Natural killer cell (primary cell): ENCODE data around the gene MAN1A1. TPM values are rescaled to one million over a fixed set of nuclear protein-coding genes. Genes with fewer than 3 reads are reported as not detected.
A peak's percentile ranks its signal among the peaks of the same experiment; 100 is the strongest.

ENCODE experiments used
- ATAC-seq, 3 donors: fragments of 150-1000 bp in 2 of 3; fragments of 200-7000 bp in 1 of 3; cut with Tn5 transposase; 1 replicate in 1 of 3; 2 replicates in 2 of 3; pipeline ENCODE4 v1.10.0; 2021; ENCODE audit warnings: mild to moderate bottlenecking in 2 of 3, moderate library complexity in 2 of 3
- DNase-seq, 2 donors: peaks; one replicate each; pipeline versions ENCODE4 v3.0.0 to v3.0.0-alpha.2; 2013 to 2021; ENCODE audit warnings: mixed read lengths in 1 of 2
- H3K27ac ChIP-seq: one replicate; pipeline ENCODE4 v1.5.1; 2013; ENCODE audit warnings: mild to moderate bottlenecking, low read length
- H3K27me3 ChIP-seq: one replicate; pipeline ENCODE4 v1.6.1; 2013; ENCODE audit warnings: low read length; ENCODE audit not compliant: control insufficient read depth, insufficient read depth
- H3K36me3 ChIP-seq: one replicate; pipeline ENCODE4 v1.6.1; 2013; ENCODE audit warnings: low read length; ENCODE audit not compliant: control insufficient read depth, insufficient read depth
- H3K4me1 ChIP-seq: one replicate; pipeline ENCODE4 v1.6.1; 2013; ENCODE audit warnings: low read length; ENCODE audit not compliant: control insufficient read depth, insufficient read depth
- H3K4me3 ChIP-seq: one replicate; pipeline ENCODE4 v1.5.1; 2013; ENCODE audit warnings: low read length
- H3K9me3 ChIP-seq: one replicate; pipeline ENCODE4 v1.6.1; 2013; ENCODE audit warnings: low read length; ENCODE audit not compliant: control insufficient read depth, insufficient read depth
- H3K27ac Mint-ChIP-seq, 2 donors: one replicate each; pipeline ENCODE4 v1.8.0; 2022; ENCODE audit warnings: mild to moderate bottlenecking in 2 of 2, mixed read lengths in 2 of 2, moderate library complexity in 1 of 2
- H3K27me3 Mint-ChIP-seq, 2 donors: one replicate each; pipeline ENCODE4 v1.8.0; 2022; ENCODE audit warnings: low read depth in 2 of 2, mixed read lengths in 2 of 2
- H3K36me3 Mint-ChIP-seq: one replicate; pipeline ENCODE4 v1.8.0; 2022; ENCODE audit warnings: mixed read lengths
- H3K4me1 Mint-ChIP-seq, 2 donors: one replicate each; pipeline ENCODE4 v1.8.0; 2022; ENCODE audit warnings: mixed read lengths in 2 of 2
- H3K4me3 Mint-ChIP-seq: one replicate; pipeline ENCODE4 v1.8.0; 2022; ENCODE audit warnings: mild to moderate bottlenecking, moderate library complexity, mixed read lengths
- H3K9me3 Mint-ChIP-seq, 2 donors: one replicate each; pipeline ENCODE4 v1.8.0; 2022; ENCODE audit warnings: mixed read lengths in 2 of 2
- WGBS: methylation state at CpG from one replicate; pipeline ENCODE4 v1.1.7; 2013; ENCODE audit warnings: missing lambda C conversion rate; ENCODE audit not compliant: insufficient coverage; 5-methylcytosine and 5-hydroxymethylcytosine counted together
- intact Hi-C: fragments of 100-400 bp; cut with micrococcal nuclease; formaldehyde crosslinking; loops from one replicate; pipeline ENCODE4 v1.14.2; 2022
- total RNA-seq, 4 donors: library from RNA; stranded (reverse); fragments of 120-200 nt in 1 of 4; gene quantifications; one replicate each; pipeline versions ENCODE4 v1.2.3 to v1.2.4, GENCODE V29; 2013 to 2022
- TF ChIP-seq, protein P1 (sequence below): fragments of 200-600 bp; IDR thresholded peaks from one replicate; pipeline ENCODE4 v1.8.0; 2022; ENCODE audit warnings: antibody characterized with exemption

Gene MAN1A1
- total RNA-seq, 3 donors from 2014 or later (not counting 1 experiment from before 2014, with no cell fraction given) = 45.6 to 54.6 (median 53.6) TPM

DNA sequence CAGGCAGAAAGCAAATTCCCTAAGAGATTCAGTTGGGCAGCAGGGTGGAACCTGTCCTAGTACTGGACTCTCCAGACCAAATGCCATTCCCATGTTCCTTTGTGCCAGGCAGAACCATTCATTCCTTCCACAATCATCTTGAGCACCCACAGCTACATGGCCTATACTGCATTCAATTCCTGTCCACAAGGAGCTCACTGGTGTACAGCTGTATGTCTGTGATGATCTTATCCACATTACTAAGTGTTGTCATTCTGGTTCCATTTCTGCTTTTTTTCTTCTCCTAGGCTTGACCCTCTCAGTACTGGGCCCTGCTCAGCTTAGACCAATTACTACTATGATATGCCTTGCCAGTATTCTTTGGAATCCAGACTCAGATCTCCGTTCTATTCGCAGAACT, 27.5 kb downstream of the MAN1A1 start:
- DNase-seq (no peak), ATAC-seq (no peak)
- no peaks in the 10 kb centered on the region for H3K36me3 Mint-ChIP-seq
- H3K4me1 Mint-ChIP-seq = peaks cover 46 to 54% of the 10 kb centered on the region in 2 donors
- H3K27ac ChIP-seq = peak overlapping the region; percentile 27
- H3K4me3 Mint-ChIP-seq = peak overlapping the region; percentile 65
- H3K9me3 ChIP-seq = no peaks in the 10 kb centered on the region
- TF ChIP-seq, protein P1, sequence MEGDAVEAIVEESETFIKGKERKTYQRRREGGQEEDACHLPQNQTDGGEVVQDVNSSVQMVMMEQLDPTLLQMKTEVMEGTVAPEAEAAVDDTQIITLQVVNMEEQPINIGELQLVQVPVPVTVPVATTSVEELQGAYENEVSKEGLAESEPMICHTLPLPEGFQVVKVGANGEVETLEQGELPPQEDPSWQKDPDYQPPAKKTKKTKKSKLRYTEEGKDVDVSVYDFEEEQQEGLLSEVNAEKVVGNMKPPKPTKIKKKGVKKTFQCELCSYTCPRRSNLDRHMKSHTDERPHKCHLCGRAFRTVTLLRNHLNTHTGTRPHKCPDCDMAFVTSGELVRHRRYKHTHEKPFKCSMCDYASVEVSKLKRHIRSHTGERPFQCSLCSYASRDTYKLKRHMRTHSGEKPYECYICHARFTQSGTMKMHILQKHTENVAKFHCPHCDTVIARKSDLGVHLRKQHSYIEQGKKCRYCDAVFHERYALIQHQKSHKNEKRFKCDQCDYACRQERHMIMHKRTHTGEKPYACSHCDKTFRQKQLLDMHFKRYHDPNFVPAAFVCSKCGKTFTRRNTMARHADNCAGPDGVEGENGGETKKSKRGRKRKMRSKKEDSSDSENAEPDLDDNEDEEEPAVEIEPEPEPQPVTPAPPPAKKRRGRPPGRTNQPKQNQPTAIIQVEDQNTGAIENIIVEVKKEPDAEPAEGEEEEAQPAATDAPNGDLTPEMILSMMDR = no peak
- H3K27me3 ChIP-seq = no peaks in the 10 kb centered on the region
- peak overlapping the region; percentile 84 to 85 for H3K27ac Mint-ChIP-seq
- intact Hi-C loops = loop anchor here (1.0 kb wide), 1 partner anchor 8 kb away; no protein-coding TSS in a partner anchor
- peaks cover 19% of the 10 kb centered on the region for H3K4me1 ChIP-seq
- H3K27me3 Mint-ChIP-seq = no peaks in the 10 kb centered on the region
- H3K4me3 ChIP-seq = no peak overlapping the region
- WGBS = 100% methylated on average over 2 of the region's 2 CpGs
- no peaks in the 10 kb centered on the region for H3K36me3 ChIP-seq
- H3K9me3 Mint-ChIP-seq = no peaks in the 10 kb centered on the region

DNA sequence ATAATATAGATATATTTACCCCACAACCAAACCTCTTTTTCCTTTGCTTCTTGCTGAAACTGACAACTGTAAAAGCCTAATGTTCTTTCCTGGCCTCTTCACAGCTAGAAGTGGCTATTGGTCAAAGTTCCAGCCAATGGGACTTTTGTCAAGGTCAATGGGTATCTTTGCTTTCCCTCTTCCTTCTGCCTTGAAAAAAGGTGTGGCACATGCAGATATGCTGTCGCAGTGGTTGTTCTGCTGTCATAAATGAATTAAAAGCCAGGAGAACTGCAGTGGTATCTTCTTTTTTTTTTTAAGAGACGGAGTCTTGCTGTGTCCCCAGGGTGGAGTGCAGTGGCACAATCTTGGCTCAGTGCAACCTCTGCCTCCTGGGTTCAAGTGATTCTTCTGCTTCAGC, 29.9 kb downstream of the MAN1A1 start:
- Histone ChIP-seq H3K4me1 (peaks cover 26% of the 10 kb centered on the region), H3K27me3 (no peaks in the 10 kb centered on the region), H3K4me3 (no peak overlapping the region), H3K36me3 (no peaks in the 10 kb centered on the region), H3K27ac (no peak overlapping the region), H3K9me3 (no peaks in the 10 kb centered on the region)
- Mint-ChIP-seq H3K27me3 (no peaks in the 10 kb centered on the region), H3K4me1 (peaks cover 49 to 53% of the 10 kb centered on the region in 2 donors), H3K27ac (no peak overlapping the region), H3K9me3 (no peaks in the 10 kb centered on the region), H3K36me3 (no peaks in the 10 kb centered on the region), H3K4me3 (no peak overlapping the region)
- intact Hi-C loops = loop anchor here (10.0 kb wide), 1 partner anchor 1705 kb away; no protein-coding TSS in a partner anchor
- TF ChIP-seq, protein P1 = no peak
- WGBS = 100% methylated on average over 2 of the region's 2 CpGs
- DNase-seq (no peak), ATAC-seq (no peak)

DNA sequence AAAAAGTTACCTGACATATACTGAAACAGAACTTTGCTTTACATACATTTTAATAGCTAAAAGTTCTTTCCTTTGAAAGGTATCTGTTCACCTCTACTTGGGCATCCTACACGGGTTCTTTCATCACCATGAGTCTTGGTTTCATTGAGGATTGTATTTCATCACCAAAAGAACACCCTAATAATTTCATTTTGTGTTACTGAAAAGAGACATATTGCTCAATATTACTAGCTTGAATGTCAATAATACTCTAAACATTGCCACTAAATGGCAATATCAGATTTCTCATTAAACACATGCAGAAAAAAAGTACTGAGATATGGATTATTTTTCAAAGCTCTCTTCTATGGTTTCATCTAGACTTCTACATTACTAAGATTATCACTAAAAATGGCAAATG, 30.8 kb downstream of the MAN1A1 start:
- no peak overlapping the region for H3K27ac ChIP-seq
- H3K4me3 Mint-ChIP-seq = no peak overlapping the region
- H3K9me3 Mint-ChIP-seq = no peaks in the 10 kb centered on the region
- WGBS = no CpG with 5 or more reads among the region's 1 CpG
- H3K36me3 ChIP-seq = no peaks in the 10 kb centered on the region
- no peaks in the 10 kb centered on the region for H3K27me3 Mint-ChIP-seq
- TF ChIP-seq, protein P1 = no peak
- intact Hi-C loops = loop anchor here (10.0 kb wide), 1 partner anchor 1704 kb away; no protein-coding TSS in a partner anchor
- ATAC-seq = no peak
- no peaks in the 10 kb centered on the region for H3K36me3 Mint-ChIP-seq
- no peaks in the 10 kb centered on the region for H3K27me3 ChIP-seq
- DNase-seq = no peak
- no peaks in the 10 kb centered on the region for H3K9me3 ChIP-seq
- H3K4me1 ChIP-seq = peaks cover 36% of the 10 kb centered on the region
- peak overlapping the region in 1 of 2 donors; percentile 38 for H3K27ac Mint-ChIP-seq
- peaks cover 57 to 60% of the 10 kb centered on the region in 2 donors for H3K4me1 Mint-ChIP-seq
- no peak overlapping the region for H3K4me3 ChIP-seq

DNA sequence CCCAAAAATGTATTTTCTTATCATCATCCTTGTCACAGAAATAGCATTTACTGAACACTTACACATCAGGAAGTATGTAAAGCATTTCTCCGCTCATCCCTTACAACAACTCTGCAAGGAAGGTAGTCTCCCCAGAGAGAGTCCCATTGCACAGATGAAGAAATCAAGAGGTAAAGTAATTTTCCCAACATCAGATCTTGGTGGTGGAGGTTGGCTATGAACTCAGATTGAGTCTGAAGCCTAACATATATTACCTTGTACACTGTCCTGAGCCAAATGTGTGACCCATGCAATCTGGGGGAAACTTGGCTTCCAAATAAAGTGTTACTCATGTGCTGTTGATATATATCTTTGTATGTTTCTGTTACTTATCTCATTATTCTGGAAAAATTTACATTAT, 31.4 kb downstream of the MAN1A1 start:
- no peaks in the 10 kb centered on the region for H3K36me3 Mint-ChIP-seq
- no peaks in the 10 kb centered on the region for H3K9me3 Mint-ChIP-seq
- DNase-seq (no peak), ATAC-seq (no peak)
- Histone ChIP-seq H3K27me3 (no peaks in the 10 kb centered on the region), H3K27ac (no peak overlapping the region), H3K4me1 (peaks cover 38% of the 10 kb centered on the region), H3K9me3 (no peaks in the 10 kb centered on the region), H3K36me3 (no peaks in the 10 kb centered on the region), H3K4me3 (no peak overlapping the region)
- no peaks in the 10 kb centered on the region for H3K27me3 Mint-ChIP-seq
- H3K4me3 Mint-ChIP-seq = no peak overlapping the region
- H3K4me1 Mint-ChIP-seq = peaks cover 57 to 60% of the 10 kb centered on the region in 2 donors
- WGBS = 100% methylated on average over 1 of the region's 1 CpG
- no peak overlapping the region for H3K27ac Mint-ChIP-seq
- TF ChIP-seq, protein P1 = no peak
- intact Hi-C loops = loop anchor here (10.0 kb wide), 1 partner anchor 1703 kb away; no protein-coding TSS in a partner anchor
